ENCODE results near the gene CKAP5. TPM values are rescaled to one million over a fixed set of nuclear protein-coding genes. Genes with fewer than 3 reads are reported as not detected.
A peak's percentile ranks its signal among the peaks of the same experiment; 100 is the strongest.
"Not testable (repeated sequence)": the region's sequence is repeated elsewhere in the genome, so short reads cannot be mapped to it uniquely, and the experiment has no call there.

The CKAP5 gene
- total RNA-seq, 1 donor from 2014 or later, result 58.0 TPM

GRCh38 chr11:46725338-46726205 lies 120.5 kb downstream of the CKAP5 start:
- DNase-seq, result no peak

- DNase-seq, result no peak
These were observed 122.0 kb downstream of the CKAP5 start for GRCh38 chr11:46724088-46724487.

- DNase-seq, result no peak
These were observed 122.8 kb downstream of the CKAP5 start for GRCh38 chr11:46723359-46723680.

GRCh38 chr11:46722566-46723358 lies 123.3 kb downstream of the CKAP5 start:
- no peak for DNase-seq

- DNase-seq, result no peak
These were observed 124.8 kb downstream of the CKAP5 start for GRCh38 chr11:46721286-46721685.

- no peak for DNase-seq
These were observed 126.4 kb downstream of the CKAP5 start for GRCh38 chr11:46719543-46720218.

- no peak for DNase-seq
These were observed 127.0 kb downstream of the CKAP5 start, which contains the start of gene F2 for GRCh38 chr11:46719048-46719542. Gene F2, plus strand, starts transcription at chr11:46719213. Its CDS starts 23 bp downstream, at chr11:46719236.

- DNase-seq, result no peak
These were observed 127.7 kb downstream of the CKAP5 start for GRCh38 chr11:46718155-46719019.

GRCh38 chr11:46717825-46718154 lies 128.3 kb downstream of the CKAP5 start:
- DNase-seq, result not testable (repeated sequence)

GRCh38 chr11:46712874-46713576 lies 133.1 kb downstream of the CKAP5 start:
- DNase-seq, result no peak

- DNase-seq, result no peak
These were observed 134.8 kb downstream of the CKAP5 start for GRCh38 chr11:46711303-46711702.

GRCh38 chr11:46710821-46711269 lies 135.2 kb downstream of the CKAP5 start:
- DNase-seq, result peak; percentile 21

- not testable (repeated sequence) for DNase-seq
These were observed 136.7 kb downstream of the CKAP5 start for GRCh38 chr11:46709351-46709750.

- DNase-seq, result no peak
These were observed 139.2 kb downstream of the CKAP5 start for GRCh38 chr11:46706886-46707285.

- DNase-seq, result no peak
These were observed 140.9 kb downstream of the CKAP5 start for GRCh38 chr11:46705070-46705688.

GRCh38 chr11:46701078-46701654 lies 144.9 kb downstream of the CKAP5 start:
- peak; percentile 29 for DNase-seq

GRCh38 chr11:46700241-46701077 lies 145.6 kb downstream of the CKAP5 start, which contains the start of the genes ARHGAP1 and ZNF408:
Gene ARHGAP1, minus strand, starts transcription at chr11:46700619. Its CDS starts 4,512 bp downstream, at chr11:46696107.
Gene ZNF408, plus strand, starts transcription at chr11:46701031. Its CDS starts 17 bp downstream, at chr11:46701048.
- peak; percentile 99 for DNase-seq

- DNase-seq, result no peak
These were observed 147.5 kb downstream of the CKAP5 start for GRCh38 chr11:46698597-46698996.

GRCh38 chr11:46697723-46698122 lies 148.4 kb downstream of the CKAP5 start:
- DNase-seq, result no peak

Measured in dermis blood vessel endothelial cell (primary cell).